Stimulated activated CD4-positive, alpha-beta T cell treated with anti-CD3 and anti-CD28 coated beads, Interleukin-1b, Interleukin-23, amount 100 ng/mL, for 48 hours (primary cell): ENCODE results near the gene AFG1L.
A peak's percentile ranks its signal among the peaks of the same experiment; 100 is the strongest.
"Not testable (repeated sequence)": the region's sequence is repeated elsewhere in the genome, so short reads cannot be mapped to it uniquely, and the experiment has no call there.

ENCODE experiments used
- DNase-seq: peaks from one replicate; pipeline ENCODE4 v3.0.0-alpha.2; 2020

AFG1L gene

DNA sequence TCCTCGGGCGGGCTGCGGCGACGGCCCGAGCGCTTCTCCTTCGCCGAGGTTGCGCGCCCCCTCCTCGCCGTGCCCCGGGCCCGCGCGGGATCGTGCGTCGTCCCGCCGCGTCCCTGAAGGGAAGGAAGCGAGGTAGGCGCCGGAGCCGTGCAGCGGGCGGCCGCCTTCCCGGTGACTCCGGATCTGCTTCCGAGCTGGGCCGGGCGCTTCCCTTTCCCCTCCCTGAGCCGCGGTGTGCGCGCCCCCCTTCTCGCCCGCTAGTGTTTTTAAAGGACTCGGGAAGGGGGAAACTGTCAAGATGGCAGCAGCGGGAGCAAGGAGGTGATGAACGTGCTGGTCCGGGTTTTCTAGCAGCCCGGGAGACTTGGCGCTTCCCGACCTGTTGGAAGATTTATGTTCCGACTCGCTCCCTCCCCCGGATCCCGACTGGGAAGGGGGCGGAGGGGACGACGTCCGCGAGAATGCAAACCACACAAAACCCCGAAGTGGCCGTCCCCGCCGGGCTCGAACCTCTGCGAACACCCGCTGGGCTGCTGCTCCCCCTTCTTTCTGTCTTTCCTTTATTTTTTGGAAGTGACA, 265.1 kb downstream of the AFG1L start:
- DNase-seq = peak; percentile 2

GRCh38 chr6:108560463-108561308, 265.8 kb downstream of the AFG1L start, which contains the start of gene FOXO3:
Gene FOXO3 (plus strand): TSS chr6:108560917. CDS start chr6:108561209, 292 bp downstream.
- peak; percentile 39 for DNase-seq

DNA sequence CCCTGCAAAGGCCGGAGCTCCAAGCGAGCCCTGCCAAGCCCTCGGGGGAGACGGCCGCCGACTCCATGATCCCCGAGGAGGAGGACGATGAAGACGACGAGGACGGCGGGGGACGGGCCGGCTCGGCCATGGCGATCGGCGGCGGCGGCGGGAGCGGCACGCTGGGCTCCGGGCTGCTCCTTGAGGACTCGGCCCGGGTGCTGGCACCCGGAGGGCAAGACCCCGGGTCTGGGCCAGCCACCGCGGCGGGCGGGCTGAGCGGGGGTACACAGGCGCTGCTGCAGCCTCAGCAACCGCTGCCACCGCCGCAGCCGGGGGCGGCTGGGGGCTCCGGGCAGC, 266.4 kb downstream of the AFG1L start:
- not testable (repeated sequence) for DNase-seq

DNA sequence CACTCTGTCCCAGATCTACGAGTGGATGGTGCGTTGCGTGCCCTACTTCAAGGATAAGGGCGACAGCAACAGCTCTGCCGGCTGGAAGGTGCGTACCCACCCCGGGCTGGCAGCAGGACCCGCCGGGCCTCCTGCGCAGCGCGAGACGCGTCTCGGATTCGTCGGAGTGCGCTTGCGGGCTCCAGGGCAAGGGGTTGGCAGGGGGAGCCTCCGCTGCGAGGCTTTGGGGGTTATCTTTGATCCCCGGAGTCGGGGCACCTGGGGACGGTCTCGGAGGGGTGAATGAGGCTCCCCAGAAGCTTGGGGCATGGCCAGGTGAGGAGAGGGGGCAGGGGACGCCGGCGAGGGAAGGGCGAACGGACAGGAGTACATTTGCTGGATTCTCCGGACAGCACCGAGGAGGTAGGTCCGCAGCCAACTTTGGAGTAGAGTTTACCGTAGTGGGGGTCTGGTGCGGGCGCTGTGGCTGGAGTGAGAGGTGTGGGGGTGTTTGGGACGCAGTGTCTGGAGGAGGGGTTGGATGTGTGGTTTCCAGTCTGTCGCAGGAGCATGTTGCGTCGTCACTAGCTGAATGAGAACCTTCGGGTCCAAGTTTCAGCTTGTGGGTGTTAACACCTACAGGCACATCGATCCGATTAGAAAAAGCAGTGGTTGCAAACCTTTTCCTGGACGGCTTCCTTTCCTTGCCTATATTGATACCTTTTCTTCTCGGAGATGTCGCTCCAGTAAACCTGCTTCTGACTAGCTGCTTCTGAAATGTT, 267.1 kb downstream of the AFG1L start:
- DNase-seq = no peak

DNA sequence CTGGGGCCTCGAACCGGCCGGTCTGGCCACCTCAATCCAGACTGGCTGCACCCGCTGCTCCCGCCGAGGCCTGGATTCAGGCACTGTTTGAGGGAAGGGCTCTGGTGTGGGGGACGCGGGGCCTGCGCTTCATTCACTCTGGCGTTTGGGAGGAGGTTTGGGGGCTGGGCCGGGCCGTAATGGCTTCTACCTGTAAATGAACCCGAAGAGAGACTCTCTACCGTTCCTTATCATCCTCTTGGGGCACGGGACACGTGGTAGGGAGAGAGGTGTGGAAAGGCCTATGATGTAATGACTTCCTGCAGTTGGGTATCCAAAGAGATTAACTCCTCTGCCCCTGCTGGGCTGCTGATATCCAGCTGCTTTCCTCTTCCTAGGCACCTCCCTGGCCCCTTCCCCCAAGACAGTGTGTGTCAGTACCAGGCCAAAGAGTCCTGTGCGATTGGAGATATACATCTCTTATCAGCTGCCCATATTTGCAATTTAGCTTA, 267.7 kb downstream of the AFG1L start:
- DNase-seq = no peak

- no peak for DNase-seq
Observed at GRCh38 chr6:108563292-108563691, 268.4 kb downstream of the AFG1L start.

GRCh38 chr6:108564178-108564577, 269.3 kb downstream of the AFG1L start:
- no peak for DNase-seq

- no peak for DNase-seq
Observed at GRCh38 chr6:108565091-108565766, 270.4 kb downstream of the AFG1L start.

DNA sequence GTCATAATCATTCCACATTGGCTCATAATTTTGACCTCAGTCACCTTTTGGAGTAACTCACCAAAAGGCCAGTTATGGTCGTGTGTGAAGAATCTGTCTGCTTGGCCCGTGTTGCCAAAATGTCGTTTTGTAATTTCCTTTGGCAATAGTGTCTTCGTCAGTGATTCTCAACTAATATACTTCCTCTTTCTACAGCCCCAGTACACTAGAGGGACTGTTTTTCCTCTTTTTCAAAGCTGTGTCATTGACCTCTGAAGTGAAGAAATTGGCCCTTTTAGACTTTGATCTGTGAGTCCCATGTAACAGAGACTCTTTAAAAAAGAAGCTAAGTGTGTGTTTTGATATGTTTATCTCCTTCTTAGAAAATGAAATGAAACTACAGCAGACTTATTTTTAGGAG, 271.0 kb downstream of the AFG1L start:
- no peak for DNase-seq

GRCh38 chr6:108566406-108566805, 271.6 kb downstream of the AFG1L start:
- no peak for DNase-seq

GRCh38 chr6:108568101-108568500, 273.2 kb downstream of the AFG1L start:
- DNase-seq = no peak

DNA sequence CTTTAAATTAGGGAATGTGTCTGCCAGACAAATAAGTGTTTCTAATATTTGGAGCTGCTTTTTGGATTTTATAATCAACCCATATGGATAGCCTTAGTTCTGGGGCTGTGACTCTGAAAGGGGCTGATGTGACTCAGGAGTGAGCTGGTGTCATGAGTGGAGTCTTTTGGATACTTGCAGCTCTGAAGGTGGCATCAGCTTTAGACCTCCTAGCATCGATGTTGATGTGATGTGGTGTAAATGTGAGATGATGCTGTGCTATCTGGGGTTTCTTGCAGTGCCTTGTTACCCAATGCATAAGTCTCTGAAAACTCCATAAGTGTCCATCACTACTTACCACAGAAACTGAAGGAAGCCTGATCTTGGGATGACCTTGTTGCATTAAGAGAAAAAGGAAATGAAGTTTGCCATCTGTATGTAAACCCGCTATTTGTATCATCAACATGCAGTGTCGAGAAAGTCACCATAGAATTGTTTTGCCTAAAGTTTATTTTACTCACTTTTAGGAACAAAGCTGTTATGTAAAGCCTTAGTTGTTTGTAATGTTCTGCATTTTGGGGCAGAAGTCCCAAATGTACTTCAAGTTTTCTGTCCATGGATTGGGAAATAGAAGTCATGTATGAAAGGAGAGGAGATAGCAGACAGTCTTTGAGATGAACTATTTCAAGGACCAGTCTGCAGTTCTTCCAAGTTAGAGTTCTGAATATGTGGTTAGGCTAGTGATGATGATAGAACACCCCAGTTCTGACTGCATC, 273.9 kb downstream of the AFG1L start:
- no peak for DNase-seq

DNA sequence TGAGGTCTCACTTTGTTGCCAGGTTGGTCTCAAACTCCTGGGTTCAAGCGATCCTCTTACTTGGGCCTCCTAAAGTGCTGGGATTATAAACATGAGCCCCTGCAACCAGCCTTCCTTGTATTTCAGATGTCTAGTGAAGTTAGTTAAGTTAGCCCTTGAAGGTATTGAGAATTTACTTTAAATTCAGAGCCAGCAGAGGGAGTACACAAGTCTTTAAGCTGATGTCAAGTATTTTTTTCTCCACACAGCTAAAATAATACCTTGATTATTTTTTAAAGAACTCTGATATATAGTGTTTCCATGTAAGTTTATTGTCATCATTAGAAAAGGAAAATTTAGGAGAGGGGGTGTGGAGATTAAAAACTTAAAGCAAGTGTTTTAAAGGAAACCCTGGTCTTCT, 275.7 kb downstream of the AFG1L start:
- DNase-seq = no peak

DNA sequence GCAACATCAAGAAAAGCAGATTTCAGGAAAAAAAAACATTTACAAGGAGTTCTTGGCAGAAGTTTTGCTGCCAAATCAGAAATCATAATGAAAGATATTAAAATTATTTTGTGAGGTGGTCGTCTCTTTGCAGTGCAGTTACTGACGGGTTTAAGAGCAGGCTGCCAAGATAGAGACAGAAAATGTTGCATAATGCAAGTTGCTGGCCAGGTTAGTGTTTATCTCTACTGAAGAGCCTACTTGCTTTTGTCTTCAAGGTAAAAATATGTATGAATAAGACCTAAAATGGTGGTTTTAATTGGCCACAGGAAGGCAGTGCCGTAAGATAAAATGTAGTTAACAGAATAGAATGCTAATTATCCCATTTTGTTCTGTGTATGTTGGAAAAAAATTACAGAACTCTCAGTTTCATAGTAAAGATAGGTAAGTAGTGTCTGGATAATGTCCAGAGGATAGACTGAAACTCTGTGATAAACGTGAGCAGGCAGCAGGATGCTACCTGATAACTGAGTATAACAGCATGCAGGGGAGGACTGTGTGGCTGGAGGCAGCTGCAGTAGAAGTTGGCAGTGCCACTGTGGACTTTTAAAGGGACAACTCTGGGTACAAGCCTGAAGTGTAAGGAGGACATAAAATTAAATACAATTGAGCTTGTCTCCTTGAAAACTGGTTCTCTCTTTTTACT, 279.7 kb downstream of the AFG1L start:
- no peak for DNase-seq
